Measurements from ENCODE around the gene ANKFN1.

GRCh38 chr17:56471696-56472095 lies 318.4 kb downstream of the ANKFN1 start:
- TF ChIP-seq CTCF (IDR thresholded peaks at IDR 0.05) (no peak), POLR2A (IDR thresholded peaks at IDR 0.05) (no peak)
